Measurements from ENCODE around the gene LRPAP1.

Gene LRPAP1

DNA sequence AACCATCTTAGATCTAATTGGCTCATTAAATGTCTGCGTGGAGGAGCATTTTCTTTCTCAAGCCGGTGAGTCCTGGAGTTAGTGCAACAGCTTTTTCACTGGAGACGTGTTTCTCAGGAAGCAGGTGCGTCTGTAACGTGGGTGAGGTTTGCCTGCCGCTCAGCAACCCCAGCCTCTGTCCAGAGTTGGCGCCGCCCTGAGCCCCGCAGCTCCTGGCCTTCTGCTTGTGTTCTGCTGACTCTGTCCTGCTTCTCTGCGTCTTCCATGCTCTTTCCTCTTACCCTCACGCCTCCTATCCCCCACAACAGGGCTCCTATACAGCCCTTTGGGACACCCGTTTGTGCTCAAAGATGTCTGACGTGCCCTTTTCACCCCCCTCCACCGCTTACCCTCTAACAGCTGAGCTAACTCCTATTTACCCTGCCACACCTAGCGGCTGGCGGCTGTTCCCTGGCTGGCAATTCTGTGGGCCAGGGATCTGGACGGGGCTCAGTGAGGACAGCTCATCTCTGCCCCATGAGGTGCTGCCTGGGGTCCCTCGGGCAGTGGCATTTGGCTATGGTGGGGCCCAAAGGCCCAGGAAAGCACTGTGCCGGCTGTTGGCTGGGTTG lies 50.3 kb downstream of the LRPAP1 start:
- Mint-ChIP-seq H3K9me3 (no peaks in the 10 kb centered on the region), H3K4me1 (no peaks in the 10 kb centered on the region), H3K27ac (no peak overlapping the region), H3K36me3 (no peaks in the 10 kb centered on the region), H3K27me3 (peaks cover 12% of the 10 kb centered on the region), H3K4me3 (no peak overlapping the region)

- H3K4me1 Mint-ChIP-seq: no peaks in the 10 kb centered on the region
- no peak overlapping the region for H3K27ac Mint-ChIP-seq
- peaks cover 10% of the 10 kb centered on the region for H3K27me3 Mint-ChIP-seq
- H3K36me3 Mint-ChIP-seq: no peaks in the 10 kb centered on the region
- H3K4me3 Mint-ChIP-seq: no peak overlapping the region
- H3K9me3 Mint-ChIP-seq: no peaks in the 10 kb centered on the region
Observed at GRCh38 chr4:3481113-3481531, 51.1 kb downstream of the LRPAP1 start.

GRCh38 chr4:3480528-3481112 lies 51.6 kb downstream of the LRPAP1 start:
- Mint-ChIP-seq H3K36me3 (no peaks in the 10 kb centered on the region), H3K27ac (no peak overlapping the region), H3K9me3 (no peaks in the 10 kb centered on the region), H3K4me3 (no peak overlapping the region), H3K27me3 (peaks cover 10% of the 10 kb centered on the region), H3K4me1 (no peaks in the 10 kb centered on the region)

- H3K27me3 Mint-ChIP-seq: peaks cover 10% of the 10 kb centered on the region
- H3K4me1 Mint-ChIP-seq: no peaks in the 10 kb centered on the region
- no peak overlapping the region for H3K4me3 Mint-ChIP-seq
- no peaks in the 10 kb centered on the region for H3K9me3 Mint-ChIP-seq
- H3K27ac Mint-ChIP-seq: no peak overlapping the region
- no peaks in the 10 kb centered on the region for H3K36me3 Mint-ChIP-seq
Observed at GRCh38 chr4:3479358-3480101, 52.7 kb downstream of the LRPAP1 start.

GRCh38 chr4:3478446-3479357 lies 53.5 kb downstream of the LRPAP1 start:
- Mint-ChIP-seq H3K4me3 (no peak overlapping the region), H3K4me1 (no peaks in the 10 kb centered on the region)

DNA sequence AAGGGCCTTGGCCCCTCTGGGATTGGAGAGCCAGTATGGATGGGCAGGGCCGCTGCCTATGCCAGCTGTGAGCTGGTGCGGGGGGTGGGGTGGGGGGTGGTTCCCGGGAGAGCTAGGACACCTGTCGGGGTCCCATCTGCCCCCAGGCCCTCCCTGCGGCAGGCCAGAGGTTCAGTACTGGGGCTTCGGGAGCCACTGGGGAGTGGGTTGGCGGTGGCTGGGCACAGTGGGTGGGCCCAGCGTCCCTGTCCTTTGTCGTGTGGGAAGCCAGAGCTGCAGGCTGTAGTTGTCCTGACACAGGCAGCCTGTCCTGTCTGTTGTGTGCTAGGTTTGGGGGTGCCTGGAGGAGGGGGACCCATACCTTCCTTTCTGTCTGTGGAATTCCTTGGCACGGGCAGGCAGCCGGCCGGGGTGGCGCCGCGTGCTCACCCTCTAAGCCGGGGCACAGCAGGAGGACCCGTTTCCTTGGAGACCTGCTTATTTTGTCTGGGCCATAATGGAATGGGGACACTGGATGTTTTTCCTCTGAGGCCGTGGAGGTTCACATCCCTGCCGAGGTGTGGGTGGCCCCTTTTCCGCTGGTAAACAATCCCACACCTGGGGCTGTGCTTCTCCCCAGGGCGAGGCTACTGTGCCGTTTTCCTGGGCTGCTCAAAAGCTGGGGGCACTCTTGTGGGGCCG lies 54.3 kb downstream of the LRPAP1 start:
- Mint-ChIP-seq H3K27me3 (peaks cover 10% of the 10 kb centered on the region), H3K27ac (no peak overlapping the region), H3K9me3 (no peaks in the 10 kb centered on the region)

More at GRCh38 chr4:3478446-3479357, 53.5 kb downstream of the LRPAP1 start:
- Mint-ChIP-seq H3K27me3 (peaks cover 10% of the 10 kb centered on the region), H3K9me3 (no peaks in the 10 kb centered on the region), H3K36me3 (no peaks in the 10 kb centered on the region), H3K27ac (no peak overlapping the region)

DNA sequence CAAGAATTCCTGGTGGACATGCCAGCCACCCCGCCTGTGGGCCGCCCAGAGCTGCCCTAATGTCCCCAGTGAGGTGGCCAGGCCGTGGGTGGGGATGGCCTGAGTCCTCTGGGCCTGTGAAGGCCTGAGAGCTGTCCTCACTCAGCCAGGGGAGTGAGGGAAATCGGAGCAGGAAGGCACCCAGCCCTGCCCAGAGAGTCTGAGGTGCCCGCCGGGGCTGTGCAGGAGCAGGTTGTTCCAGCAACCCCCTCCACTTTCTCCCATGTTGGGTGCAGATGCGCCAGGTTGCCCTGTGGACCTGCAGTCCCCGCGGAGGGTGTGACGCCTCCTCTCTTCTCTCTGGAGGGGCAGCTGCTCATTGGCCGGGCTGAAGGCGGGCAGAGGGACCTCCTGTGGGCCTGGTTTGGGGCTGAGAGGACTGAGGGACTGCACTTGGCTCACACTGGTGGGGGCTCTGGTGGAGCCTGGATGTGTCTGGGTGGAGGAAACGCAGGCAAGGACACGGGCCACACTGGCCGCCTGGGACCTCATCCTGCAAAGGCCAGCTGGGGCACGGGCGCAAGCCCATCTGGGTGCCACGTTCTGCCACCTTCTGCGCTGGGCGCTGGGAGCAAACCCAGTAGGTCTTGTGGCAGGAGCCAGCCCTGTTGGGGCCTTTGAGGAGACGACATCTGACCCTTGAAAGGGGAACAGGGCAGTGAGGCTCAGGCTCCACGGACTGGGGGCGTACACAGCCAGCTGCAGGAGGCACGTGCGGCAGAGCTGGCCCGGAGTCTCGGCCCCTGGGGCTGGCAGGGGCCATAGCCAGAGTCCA lies 55.1 kb downstream of the LRPAP1 start:
- Mint-ChIP-seq H3K36me3 (no peaks in the 10 kb centered on the region), H3K4me1 (no peaks in the 10 kb centered on the region), H3K9me3 (no peaks in the 10 kb centered on the region), H3K27me3 (peaks cover 10% of the 10 kb centered on the region), H3K27ac (no peak overlapping the region), H3K4me3 (no peak overlapping the region)

More for the DNA sequence above, 54.3 kb downstream of the LRPAP1 start:
- Mint-ChIP-seq H3K4me1 (no peaks in the 10 kb centered on the region), H3K4me3 (no peak overlapping the region), H3K36me3 (no peaks in the 10 kb centered on the region)

DNA sequence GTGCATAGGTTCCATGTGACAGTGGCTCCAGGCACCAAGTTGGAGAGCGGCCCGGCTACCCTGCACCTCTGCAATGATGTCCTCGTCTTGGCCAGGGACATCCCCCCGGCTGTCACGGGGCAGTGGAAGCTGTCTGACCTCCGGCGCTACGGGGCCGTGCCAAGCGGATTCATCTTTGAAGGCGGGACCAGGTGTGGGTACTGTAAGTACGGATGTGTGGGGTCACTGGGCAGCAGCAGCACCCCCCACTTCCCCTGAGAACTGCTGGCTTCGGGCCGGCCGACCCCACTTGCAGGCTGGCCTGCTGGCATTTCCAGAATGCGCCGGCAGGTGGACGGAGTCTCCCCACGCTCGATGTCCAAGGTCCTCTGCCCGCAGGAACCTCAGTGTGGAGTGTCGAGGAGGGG lies 55.9 kb downstream of the LRPAP1 start:
- peak overlapping the region; percentile 12 for H3K27ac Mint-ChIP-seq
- no peaks in the 10 kb centered on the region for H3K4me1 Mint-ChIP-seq
- no peaks in the 10 kb centered on the region for H3K36me3 Mint-ChIP-seq
- no peak overlapping the region for H3K4me3 Mint-ChIP-seq
- no peaks in the 10 kb centered on the region for H3K9me3 Mint-ChIP-seq
- peaks cover 5% of the 10 kb centered on the region for H3K27me3 Mint-ChIP-seq

GRCh38 chr4:3475713-3476260 lies 56.4 kb downstream of the LRPAP1 start:
- Mint-ChIP-seq H3K4me3 (no peak overlapping the region), H3K4me1 (no peaks in the 10 kb centered on the region), H3K27me3 (peaks cover 2% of the 10 kb centered on the region), H3K27ac (no peak overlapping the region), H3K9me3 (no peaks in the 10 kb centered on the region), H3K36me3 (no peaks in the 10 kb centered on the region)

DNA sequence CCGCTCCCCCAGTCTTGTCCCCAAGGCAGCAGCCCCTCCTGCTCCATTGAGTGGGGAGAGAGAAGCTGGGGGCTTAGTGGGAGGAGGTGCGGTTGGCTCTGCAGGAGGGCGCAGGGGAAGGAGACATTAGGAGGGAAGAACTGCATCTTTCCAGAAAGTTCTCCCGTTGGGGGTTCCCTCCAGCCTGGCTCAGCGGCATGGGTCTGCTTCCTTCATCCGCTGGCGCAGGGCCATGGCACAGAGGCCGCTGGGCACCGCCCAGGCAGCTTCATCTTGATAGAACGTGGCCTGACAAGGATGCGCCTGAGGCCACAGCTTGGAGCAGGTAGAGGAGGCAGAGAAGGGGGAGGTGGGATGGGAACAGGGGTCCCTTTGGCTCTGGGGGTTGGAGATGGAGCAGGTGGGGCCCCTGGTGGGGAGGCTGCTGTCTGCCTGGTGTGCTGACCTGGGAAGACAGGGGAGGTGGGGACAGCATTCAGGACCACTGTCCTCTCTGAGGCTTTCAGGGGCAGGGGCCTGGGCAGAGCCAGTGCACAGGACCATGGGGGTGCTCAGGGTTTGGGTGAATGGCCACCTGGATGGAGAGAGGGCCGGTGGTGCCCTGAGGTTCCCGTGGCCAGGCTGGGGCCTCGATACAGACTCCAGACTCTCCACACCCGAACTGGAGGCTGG lies 57.0 kb downstream of the LRPAP1 start:
- Mint-ChIP-seq H3K9me3 (no peaks in the 10 kb centered on the region), H3K4me1 (no peaks in the 10 kb centered on the region)

GRCh38 chr4:3473996-3474765 lies 58.0 kb downstream of the LRPAP1 start:
- H3K4me3 Mint-ChIP-seq: no peak overlapping the region
- H3K9me3 Mint-ChIP-seq: no peaks in the 10 kb centered on the region
- H3K36me3 Mint-ChIP-seq: no peaks in the 10 kb centered on the region
- no peaks in the 10 kb centered on the region for H3K27me3 Mint-ChIP-seq
- no peaks in the 10 kb centered on the region for H3K4me1 Mint-ChIP-seq
- H3K27ac Mint-ChIP-seq: no peak overlapping the region

More for the DNA sequence above, 57.0 kb downstream of the LRPAP1 start:
- Mint-ChIP-seq H3K36me3 (no peaks in the 10 kb centered on the region), H3K27ac (no peak overlapping the region), H3K27me3 (no peaks in the 10 kb centered on the region), H3K4me3 (no peak overlapping the region)

DNA sequence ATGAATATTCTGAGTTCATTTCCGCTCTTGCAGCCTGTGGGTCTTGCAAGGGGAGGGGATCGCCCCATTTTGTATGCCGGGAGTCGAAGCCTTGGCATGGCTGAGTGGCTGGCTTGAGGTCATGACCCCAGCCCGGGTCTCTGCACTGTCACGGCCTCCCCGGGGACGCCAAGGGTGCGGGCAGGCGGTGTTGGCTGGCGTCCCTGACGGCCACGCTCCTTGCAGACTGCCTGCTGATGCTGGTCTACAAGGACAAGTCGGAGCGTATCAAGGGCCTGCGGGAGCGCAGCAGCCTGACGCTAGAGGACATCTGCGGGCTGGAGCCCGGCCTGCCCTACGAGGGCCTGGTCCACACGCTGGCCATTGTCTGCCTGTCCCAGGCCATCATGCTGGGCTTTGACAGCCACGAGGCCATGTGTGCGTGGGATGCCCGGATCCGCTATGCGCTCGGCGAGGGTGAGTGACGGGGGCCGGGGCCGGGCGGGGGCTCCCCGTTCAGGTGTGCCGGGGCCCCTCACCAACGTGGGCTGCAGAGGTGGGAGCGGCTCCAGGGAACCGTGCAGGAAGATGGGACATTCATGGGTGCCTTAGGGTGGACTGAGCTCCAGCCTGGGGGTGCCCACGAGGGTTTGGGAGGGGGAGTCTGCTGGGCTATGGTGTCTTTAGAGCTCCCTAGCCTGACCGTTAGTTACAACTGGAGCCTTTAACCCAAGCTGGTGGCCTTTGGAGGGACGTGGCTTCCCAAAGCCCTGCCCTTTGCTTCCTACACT lies 58.9 kb downstream of the LRPAP1 start:
- no peaks in the 10 kb centered on the region for H3K36me3 Mint-ChIP-seq
- no peak overlapping the region for H3K27ac Mint-ChIP-seq
- no peaks in the 10 kb centered on the region for H3K4me1 Mint-ChIP-seq
- no peaks in the 10 kb centered on the region for H3K9me3 Mint-ChIP-seq
- H3K27me3 Mint-ChIP-seq: no peaks in the 10 kb centered on the region
- no peak overlapping the region for H3K4me3 Mint-ChIP-seq
